HCT116 (cell line): ENCODE data around the gene TNS3. TPM values are rescaled to one million over a fixed set of nuclear protein-coding genes. Genes with fewer than 3 reads are reported as not detected.

Experiments used
- ATAC-seq: fragments of 200-7000 bp; cut with Tn5 transposase; 2 replicates; pipeline ENCODE4 v1.9.1; 2020; ENCODE audit warnings: mild to moderate bottlenecking, moderate library complexity
- BruUV-seq: library from RNA; stranded (reverse); fragments of 400-500 nt; replicated peaks from 2 replicates; lab custom pipeline; 2021; lab: Mats Ljungman, UMichigan
- CTCF ChIA-PET: fragments of 300-600 bp; sonication (Branson Sonifier 250); formaldehyde crosslinking; loops from one replicate; lab custom pipeline; 2021; ENCODE audit warnings: antibody characterized with exemption; lab: Charles Lee
- POLR2A ChIA-PET: fragments of 300-600, 350-600 bp; sonication (Branson Sonifier 250); formaldehyde crosslinking; loops from one replicate; lab custom pipeline; 2021; ENCODE audit warnings: antibody characterized with exemption; lab: Charles Lee
- RAD21 ChIA-PET, 2 experiments: fragments of 300-600 bp; sonication (Branson Sonifier 250); formaldehyde crosslinking; loops; one replicate each; lab custom pipeline; 2023; ENCODE audit warnings: low total read pairs in 2 of 2; ENCODE audit not compliant: uncharacterized antibody in 2 of 2, unreplicated experiment in 2 of 2, low non-redundant PET in 1 of 2; lab: Charles Lee
- DNase-seq: peaks from one replicate; pipeline ENCODE4 v3.0.0-alpha.2; 2010; ENCODE audit warnings: low read depth, low spot score
- H2AFZ ChIP-seq: fragments of 200-600 bp; shearing (Covaris generic), sonication (generic); 2 replicates; pipeline ENCODE4 v1.6.1; 2017; ENCODE audit warnings: low read depth, mixed run types, mixed read lengths, antibody characterized with exemption, low read length; ENCODE audit not compliant: poor library complexity, severe bottlenecking
- H3K27ac ChIP-seq: 2 replicates; pipeline ENCODE4 v1.5.1; 2012; ENCODE audit warnings: low read depth, low read length
- H3K27me3 ChIP-seq: fragments of 200-600 bp; sonication (generic); 2 replicates; pipeline ENCODE4 v1.6.1; 2016; ENCODE audit warnings: mixed run types, low read length, mixed read lengths; ENCODE audit not compliant: insufficient read depth
- H3K36me3 ChIP-seq, 2 experiments: fragments of 200-500 bp in 1 of 2; fragments of 200-600 bp in 1 of 2; sonication (Bioruptor generic) in 1 of 2; sonication (generic) in 1 of 2; 2 replicates each; pipeline versions ENCODE4 v1.5.1 to v1.6.1; 2014 to 2016; ENCODE audit warnings: low read length in 2 of 2, inconsistent platforms in 1 of 2, mixed read lengths in 1 of 2, mixed run types in 1 of 2; ENCODE audit not compliant: insufficient read depth in 2 of 2, control insufficient read depth in 1 of 2
- H3K4me1 ChIP-seq, 2 experiments: fragments of 200-600 bp in 1 of 2; sonication (generic) in 1 of 2; 2 replicates each; pipeline versions ENCODE4 v1.5.1 to v1.6.1; 2012 to 2017; ENCODE audit warnings: low read length in 2 of 2, inconsistent platforms in 1 of 2, mild to moderate bottlenecking in 1 of 2, mixed read lengths in 1 of 2, mixed run types in 1 of 2, moderate library complexity in 1 of 2; ENCODE audit not compliant: insufficient read depth in 2 of 2, control insufficient read depth in 1 of 2
- H3K4me2 ChIP-seq: fragments of 200-600 bp; sonication (generic); 2 replicates; pipeline ENCODE4 v1.6.1; 2017; ENCODE audit warnings: mixed run types, low read length, mixed read lengths
- H3K4me3 ChIP-seq, 2 experiments: fragments of 200-600 bp in 1 of 2; sonication (generic) in 1 of 2; replicated peaks in 1 of 2; 2 replicates each; pipeline ENCODE4 v1.5.1; 2011 to 2016; ENCODE audit warnings: low read length in 2 of 2, control low read depth in 1 of 2, low read depth in 1 of 2, mild to moderate bottlenecking in 1 of 2, mixed read lengths in 1 of 2, mixed run types in 1 of 2
- H3K79me2 ChIP-seq: fragments of 200-600 bp; sonication (generic); 2 replicates; pipeline ENCODE4 v1.6.1; 2017; ENCODE audit warnings: mild to moderate bottlenecking, mixed run types, low read length, moderate library complexity, mixed read lengths; ENCODE audit not compliant: insufficient read depth
- H3K9ac ChIP-seq: fragments of 200-600 bp; sonication (generic); 2 replicates; pipeline ENCODE4 v1.6.1; 2016; ENCODE audit warnings: low read length, mixed read lengths
- H3K9me2 ChIP-seq: fragments of 200-600 bp; sonication (generic), shearing (Covaris generic); 2 replicates; pipeline ENCODE4 v1.6.1; 2017; ENCODE audit warnings: mixed run types, mild to moderate bottlenecking, moderate library complexity; ENCODE audit not compliant: insufficient read depth
- H3K9me3 ChIP-seq, 2 experiments: fragments of 200-500 bp in 1 of 2; fragments of 200-600 bp in 1 of 2; sonication (Bioruptor generic) in 1 of 2; sonication (generic) in 1 of 2; 2 replicates each; pipeline ENCODE4 v1.6.1; 2014 to 2017; ENCODE audit warnings: low read length in 2 of 2, mixed read lengths in 2 of 2, inconsistent platforms in 1 of 2, low read depth in 1 of 2, mild to moderate bottlenecking in 1 of 2, mixed run types in 1 of 2, moderate library complexity in 1 of 2; ENCODE audit not compliant: control insufficient read depth in 1 of 2, insufficient read depth in 1 of 2
- H4K20me1 ChIP-seq: fragments of 200-600 bp; sonication (generic), shearing (Covaris generic); 2 replicates; pipeline ENCODE4 v1.6.1; 2017; ENCODE audit warnings: mixed run types, mild to moderate bottlenecking, moderate library complexity; ENCODE audit not compliant: insufficient read depth
- EZH2phosphoT487 ChIP-seq: fragments of 200-600 bp; IDR thresholded peaks from 2 replicates; pipeline ENCODE4 v1.6.1; 2018; ENCODE audit warnings: antibody characterized with exemption, borderline replicate concordance
- POLR2A ChIP-seq: IDR thresholded peaks from 2 replicates; pipeline ENCODE4 v1.7.0; 2011; ENCODE audit warnings: borderline replicate concordance; ENCODE audit not compliant: insufficient read depth, insufficient read length; ENCODE audit errors: extremely low read depth
- REST ChIP-seq: IDR thresholded peaks from 2 replicates; pipeline ENCODE4 v1.6.1; 2012; ENCODE audit warnings: low read depth
- SRF ChIP-seq: IDR thresholded peaks from 2 replicates; pipeline ENCODE4 v1.6.1; 2012; ENCODE audit warnings: low read depth
- ZFX ChIP-seq: fragments of 450-650 bp; IDR thresholded peaks from 2 replicates; pipeline ENCODE4 v1.6.1; 2017
- intact Hi-C: fragments of 100-400 bp; cut with micrococcal nuclease; formaldehyde crosslinking; loops from 2 replicates; pipeline ENCODE4 v1.10.0; 2022
- total RNA-seq: library from RNA; stranded (reverse); gene quantifications from one replicate; pipeline ENCODE4 v1.2.1, GENCODE V29; 2021; ENCODE audit not compliant: unreplicated experiment

TNS3 gene
- total RNA-seq, 1 experiment from 2014 or later, result 9.1 TPM

DNA sequence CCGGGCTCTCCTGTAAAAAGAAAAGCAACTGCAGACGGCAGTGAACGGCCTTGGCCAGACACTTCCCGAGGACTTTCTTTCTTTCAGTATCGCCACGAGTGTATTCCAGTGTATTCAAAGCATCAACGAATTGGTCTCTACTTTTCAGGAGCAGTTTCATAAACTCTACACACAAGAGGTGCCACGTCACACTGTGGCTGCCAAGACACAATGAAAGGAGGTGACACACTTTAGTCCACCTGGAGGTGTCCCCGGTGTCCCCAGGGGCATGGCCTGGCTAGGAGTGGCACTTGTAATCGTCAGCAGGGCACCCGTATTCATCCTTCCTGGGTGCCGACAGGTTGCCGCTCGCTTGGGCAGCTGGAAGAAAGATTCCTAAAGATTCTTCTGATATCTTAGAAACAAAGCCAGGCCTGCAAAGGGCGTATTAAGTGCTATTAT, 5.0 kb downstream of the TNS3 start:
- BruUV-seq, result no TSS peak
- CTCF ChIA-PET, result no interaction called here
- peaks cover 52 to 60% of the 10 kb centered on the region in 2 experiments for H3K4me1 ChIP-seq
- H3K36me3 ChIP-seq, result no peaks in the 10 kb centered on the region
- no peak for TF ChIP-seq ZFX
- TF ChIP-seq POLR2A, result no peak
- TF ChIP-seq EZH2phosphoT487, result no peak
- TF ChIP-seq REST, result no peak
- TF ChIP-seq SRF, result no peak
- TF ChIP-seq, all 23 proteins: peak for 0
- RAD21 ChIA-PET, result no interaction called here
- intact Hi-C loops, result no loop called here
- H3K4me2 ChIP-seq, result peak overlapping the region; percentile 62
- DNase-seq, result no peak
- H3K27ac ChIP-seq, result peak overlapping the region; percentile 63
- no peaks in the 10 kb centered on the region for H4K20me1 ChIP-seq
- no peak overlapping the region for H3K4me3 ChIP-seq
- H2AFZ ChIP-seq, result no peak overlapping the region
- ATAC-seq, result no peak
- no peaks in the 10 kb centered on the region for H3K79me2 ChIP-seq
- POLR2A ChIA-PET, result no interaction called here
- no peak overlapping the region for H3K9ac ChIP-seq
- no peaks in the 10 kb centered on the region for H3K9me3 ChIP-seq
- no peaks in the 10 kb centered on the region for H3K9me2 ChIP-seq
- no peaks in the 10 kb centered on the region for H3K27me3 ChIP-seq
